Mesenchymal stem cell (in vitro differentiated cells and primary cell): ENCODE measurements around the gene MAP7.
"Not testable (repeated sequence)": the region's sequence is repeated elsewhere in the genome, so short reads cannot be mapped to it uniquely, and the experiment has no call there.

Source experiments
- DNase-seq: peaks from one replicate; pipeline ENCODE4 v3.0.0-alpha.2; 2013
- H2AFZ ChIP-seq: one replicate; pipeline ENCODE4 v1.6.1; 2013; ENCODE audit warnings: low read depth, mild to moderate bottlenecking, control low read depth, inconsistent platforms, low read length, moderate library complexity
- H2AK5ac ChIP-seq: 2 replicates; pipeline ENCODE4 v1.6.1; 2013; ENCODE audit warnings: low read length, moderate library complexity, mild to moderate bottlenecking, inconsistent platforms; ENCODE audit not compliant: severe bottlenecking
- H2BK120ac ChIP-seq: one replicate; pipeline ENCODE4 v1.6.1; 2013; ENCODE audit warnings: low read depth, mild to moderate bottlenecking, inconsistent platforms, low read length, moderate library complexity
- H2BK12ac ChIP-seq, 2 experiments: one replicate each; pipeline ENCODE4 v1.6.1; 2013; ENCODE audit warnings: inconsistent platforms in 2 of 2, low read length in 2 of 2, mild to moderate bottlenecking in 2 of 2, moderate library complexity in 2 of 2, control low read depth in 1 of 2
- H2BK15ac ChIP-seq: one replicate; pipeline ENCODE4 v1.6.1; 2013; ENCODE audit warnings: mild to moderate bottlenecking, low read depth, inconsistent platforms; ENCODE audit not compliant: poor library complexity, severe bottlenecking
- H2BK5ac ChIP-seq: 2 replicates; pipeline ENCODE4 v1.6.1; 2013; ENCODE audit warnings: low read depth, mild to moderate bottlenecking, low read length, control low read depth, inconsistent platforms; ENCODE audit not compliant: poor library complexity, severe bottlenecking
- H3K14ac ChIP-seq, 2 experiments: one replicate each; pipeline ENCODE4 v1.6.1; 2013; ENCODE audit warnings: inconsistent platforms in 2 of 2, low read length in 2 of 2, control low read depth in 1 of 2, mild to moderate bottlenecking in 1 of 2, moderate library complexity in 1 of 2
- H3K18ac ChIP-seq, 2 experiments: one replicate each; pipeline ENCODE4 v1.6.1; 2013; ENCODE audit warnings: inconsistent platforms in 2 of 2, low read length in 2 of 2, control low read depth in 1 of 2, low read depth in 1 of 2, mild to moderate bottlenecking in 1 of 2
- H3K23ac ChIP-seq, 2 experiments: one replicate each; pipeline ENCODE4 v1.6.1; 2013; ENCODE audit warnings: inconsistent platforms in 2 of 2, low read length in 2 of 2, mild to moderate bottlenecking in 2 of 2, moderate library complexity in 2 of 2, control low read depth in 1 of 2
- H3K27ac ChIP-seq: 2 replicates; pipeline ENCODE4 v1.5.1; 2013; ENCODE audit warnings: mild to moderate bottlenecking, moderate library complexity, low read length, control low read depth, inconsistent platforms; ENCODE audit not compliant: poor library complexity, severe bottlenecking
- H3K27me3 ChIP-seq, 2 experiments: 2 replicates each; pipeline versions ENCODE4 v1.6.1 to v1.7.0; 2013; ENCODE audit warnings: low read length in 2 of 2, mild to moderate bottlenecking in 2 of 2, moderate library complexity in 2 of 2, control low read depth in 1 of 2, inconsistent platforms in 1 of 2; ENCODE audit not compliant: control insufficient read depth in 1 of 2, insufficient read depth in 1 of 2
- H3K36me3 ChIP-seq, 2 experiments: 2 replicates each; pipeline versions ENCODE4 v1.6.1 to v1.7.0; 2013; ENCODE audit warnings: low read length in 2 of 2, control low read depth in 1 of 2, inconsistent platforms in 1 of 2, low read depth in 1 of 2, mild to moderate bottlenecking in 1 of 2; ENCODE audit not compliant: insufficient read depth in 2 of 2, control insufficient read depth in 1 of 2
- H3K4ac ChIP-seq, 2 experiments: one replicate each; pipeline ENCODE4 v1.6.1; 2013; ENCODE audit warnings: inconsistent platforms in 2 of 2, low read length in 2 of 2, mild to moderate bottlenecking in 2 of 2, moderate library complexity in 2 of 2, control low read depth in 1 of 2, low read depth in 1 of 2
- H3K4me1 ChIP-seq: 2 replicates; pipeline ENCODE4 v1.6.1; 2013; ENCODE audit warnings: low read depth, low read length, control low read depth; ENCODE audit not compliant: control insufficient read depth, insufficient read depth
- H3K4me2 ChIP-seq: 2 replicates; pipeline ENCODE4 v1.6.1; 2013; ENCODE audit warnings: low read length, mild to moderate bottlenecking, inconsistent platforms; ENCODE audit not compliant: poor library complexity, severe bottlenecking
- H3K4me3 ChIP-seq, 2 experiments: 2 replicates each; pipeline versions ENCODE4 v1.5.1 to v1.7.0; 2013; ENCODE audit warnings: low read length in 2 of 2, mild to moderate bottlenecking in 2 of 2, control low read depth in 1 of 2, low read depth in 1 of 2; ENCODE audit not compliant: insufficient read depth in 1 of 2
- H3K79me1 ChIP-seq: replicated peaks from 2 replicates; pipeline ENCODE4 v1.6.1; 2013; ENCODE audit warnings: mild to moderate bottlenecking, control low read depth, low read length, inconsistent platforms; ENCODE audit not compliant: poor library complexity, severe bottlenecking
- H3K9ac ChIP-seq: 2 replicates; pipeline ENCODE4 v1.7.0; 2013; ENCODE audit warnings: mild to moderate bottlenecking, low read length, moderate library complexity
- H3K9me3 ChIP-seq: 2 replicates; pipeline ENCODE4 v1.7.0; 2013; ENCODE audit warnings: mild to moderate bottlenecking, low read length; ENCODE audit not compliant: control insufficient read depth
- H4K8ac ChIP-seq: one replicate; pipeline ENCODE4 v1.6.1; 2013; ENCODE audit warnings: inconsistent platforms, mild to moderate bottlenecking, low read length, moderate library complexity
- H4K91ac ChIP-seq: one replicate; pipeline ENCODE4 v1.6.1; 2013; ENCODE audit warnings: mild to moderate bottlenecking, low read length, inconsistent platforms
- WGBS: methylation state at CpG from one replicate; pipeline ENCODE4 v1.1.7; 2013; ENCODE audit warnings: mixed read lengths; 5-methylcytosine and 5-hydroxymethylcytosine counted together

MAP7 gene

DNA sequence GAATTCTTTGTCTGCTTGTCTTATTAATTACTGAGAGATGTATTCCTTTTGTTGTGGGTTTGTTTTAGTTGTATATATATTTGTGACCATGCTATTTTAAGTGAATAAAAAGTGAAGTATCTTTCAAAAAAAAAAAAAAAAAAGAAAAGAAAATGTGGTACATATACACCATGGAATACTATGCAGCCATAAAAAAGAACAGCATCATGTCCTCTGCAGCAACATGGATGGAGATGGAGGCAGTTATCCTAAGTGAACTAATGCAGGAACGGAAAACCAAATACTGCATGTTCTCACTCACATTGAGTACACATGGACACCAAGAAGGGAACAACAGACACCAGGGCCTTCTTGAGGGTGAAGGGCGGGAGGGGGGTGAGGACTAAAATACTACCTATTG, 67.2 kb downstream of the MAP7 start:
- H4K8ac ChIP-seq, H3K79me1 ChIP-seq, H3K9me3 ChIP-seq, H3K4me2 ChIP-seq, H2BK12ac ChIP-seq, H2AK5ac ChIP-seq, H4K91ac ChIP-seq, H3K4me1 ChIP-seq, DNase-seq, H3K4ac ChIP-seq, H2BK5ac ChIP-seq, H3K27me3 ChIP-seq, H3K9ac ChIP-seq, H3K4me3 ChIP-seq, H3K36me3 ChIP-seq, H2AFZ ChIP-seq, H2BK15ac ChIP-seq, H2BK120ac ChIP-seq, H3K14ac ChIP-seq, H3K18ac ChIP-seq, H3K27ac ChIP-seq, H3K23ac ChIP-seq: not testable (repeated sequence)
- WGBS, result 100% methylated on average over 1 of the region's 2 CpGs

GRCh38 chr6:136477548-136477947, 72.7 kb downstream of the MAP7 start:
- H2BK5ac ChIP-seq, result no peak overlapping the region
- no peak overlapping the region for H3K4me3 ChIP-seq
- H4K91ac ChIP-seq, result no peak overlapping the region
- H3K27me3 ChIP-seq, result no peaks in the 10 kb centered on the region
- no peak overlapping the region for H2AK5ac ChIP-seq
- no peak overlapping the region for H3K4me2 ChIP-seq
- no peak overlapping the region for H3K9ac ChIP-seq
- DNase-seq, result peak; percentile 2
- no peak overlapping the region for H2BK12ac ChIP-seq
- no peak overlapping the region for H2AFZ ChIP-seq
- no peak overlapping the region for H3K14ac ChIP-seq
- no peaks in the 10 kb centered on the region for H3K79me1 ChIP-seq
- H3K27ac ChIP-seq, result no peak overlapping the region
- no peak overlapping the region for H3K18ac ChIP-seq
- H3K36me3 ChIP-seq, result no peaks in the 10 kb centered on the region
- H2BK15ac ChIP-seq, result no peak overlapping the region
- no peaks in the 10 kb centered on the region for H3K9me3 ChIP-seq
- H2BK120ac ChIP-seq, result no peak overlapping the region
- no peak overlapping the region for H3K23ac ChIP-seq
- H4K8ac ChIP-seq, result no peak overlapping the region
- H3K4ac ChIP-seq, result no peak overlapping the region
- H3K4me1 ChIP-seq, result no peaks in the 10 kb centered on the region

GRCh38 chr6:136475686-136476085, 74.5 kb downstream of the MAP7 start:
- no peak overlapping the region for H2AFZ ChIP-seq
- H3K23ac ChIP-seq, result no peak overlapping the region
- no peak overlapping the region for H3K4me2 ChIP-seq
- H2BK15ac ChIP-seq, result no peak overlapping the region
- no peak overlapping the region for H4K8ac ChIP-seq
- no peaks in the 10 kb centered on the region for H3K27me3 ChIP-seq
- no peak overlapping the region for H3K9ac ChIP-seq
- H3K4ac ChIP-seq, result no peak overlapping the region
- H2BK12ac ChIP-seq, result no peak overlapping the region
- no peaks in the 10 kb centered on the region for H3K36me3 ChIP-seq
- WGBS, result 82% methylated on average over 4 of the region's 4 CpGs
- no peak overlapping the region for H2AK5ac ChIP-seq
- no peak overlapping the region for H3K18ac ChIP-seq
- no peak overlapping the region for H3K27ac ChIP-seq
- H3K14ac ChIP-seq, result no peak overlapping the region
- H3K79me1 ChIP-seq, result no peaks in the 10 kb centered on the region
- H2BK5ac ChIP-seq, result no peak overlapping the region
- no peak overlapping the region for H4K91ac ChIP-seq
- no peaks in the 10 kb centered on the region for H3K4me1 ChIP-seq
- no peaks in the 10 kb centered on the region for H3K9me3 ChIP-seq
- H3K4me3 ChIP-seq, result no peak overlapping the region
- H2BK120ac ChIP-seq, result no peak overlapping the region
- no peak for DNase-seq

GRCh38 chr6:136474241-136474640, 76.0 kb downstream of the MAP7 start:
- Histone ChIP-seq H2BK15ac (no peak overlapping the region), H3K36me3 (no peaks in the 10 kb centered on the region), H3K4ac (no peak overlapping the region), H2BK120ac (no peak overlapping the region), H3K18ac (no peak overlapping the region), H3K4me3 (no peak overlapping the region), H3K79me1 (no peaks in the 10 kb centered on the region), H3K4me2 (no peak overlapping the region), H3K14ac (no peak overlapping the region), H3K23ac (no peak overlapping the region), H2AK5ac (no peak overlapping the region), H2AFZ (no peak overlapping the region), H2BK12ac (no peak overlapping the region), H3K4me1 (no peaks in the 10 kb centered on the region), H3K27ac (no peak overlapping the region), H3K9ac (no peak overlapping the region), H3K9me3 (no peaks in the 10 kb centered on the region), H4K8ac (no peak overlapping the region), H2BK5ac (no peak overlapping the region), H4K91ac (no peak overlapping the region), H3K27me3 (no peaks in the 10 kb centered on the region)
- 85% methylated on average over 5 of the region's 6 CpGs for WGBS
- DNase-seq, result no peak
